Stimulated activated naive CD8-positive, alpha-beta T cell treated with anti-CD3 and anti-CD28 coated beads, Interleukin-15, Interleukin-2, amounts not matched to agents 100 ng/mL and 50 ng/mL, for 24 hours (primary cell): ENCODE measurements around the gene HOXD11.

Experiments used
- H3K27ac Mint-ChIP-seq: one replicate; pipeline ENCODE4 v1.8.0; 2021; ENCODE audit warnings: mild to moderate bottlenecking, mixed read lengths
- H3K27me3 Mint-ChIP-seq: one replicate; pipeline ENCODE4 v1.8.0; 2021; ENCODE audit warnings: mixed read lengths
- H3K36me3 Mint-ChIP-seq: one replicate; pipeline ENCODE4 v1.8.0; 2021; ENCODE audit warnings: low read depth, mixed read lengths
- H3K4me1 Mint-ChIP-seq: one replicate; pipeline ENCODE4 v1.8.0; 2021; ENCODE audit warnings: low read depth, mixed read lengths
- H3K4me3 Mint-ChIP-seq: one replicate; pipeline ENCODE4 v1.8.0; 2021; ENCODE audit warnings: mild to moderate bottlenecking, mixed read lengths
- H3K9me3 Mint-ChIP-seq: one replicate; pipeline ENCODE4 v1.8.0; 2021; ENCODE audit warnings: mixed read lengths

The HOXD11 gene

DNA sequence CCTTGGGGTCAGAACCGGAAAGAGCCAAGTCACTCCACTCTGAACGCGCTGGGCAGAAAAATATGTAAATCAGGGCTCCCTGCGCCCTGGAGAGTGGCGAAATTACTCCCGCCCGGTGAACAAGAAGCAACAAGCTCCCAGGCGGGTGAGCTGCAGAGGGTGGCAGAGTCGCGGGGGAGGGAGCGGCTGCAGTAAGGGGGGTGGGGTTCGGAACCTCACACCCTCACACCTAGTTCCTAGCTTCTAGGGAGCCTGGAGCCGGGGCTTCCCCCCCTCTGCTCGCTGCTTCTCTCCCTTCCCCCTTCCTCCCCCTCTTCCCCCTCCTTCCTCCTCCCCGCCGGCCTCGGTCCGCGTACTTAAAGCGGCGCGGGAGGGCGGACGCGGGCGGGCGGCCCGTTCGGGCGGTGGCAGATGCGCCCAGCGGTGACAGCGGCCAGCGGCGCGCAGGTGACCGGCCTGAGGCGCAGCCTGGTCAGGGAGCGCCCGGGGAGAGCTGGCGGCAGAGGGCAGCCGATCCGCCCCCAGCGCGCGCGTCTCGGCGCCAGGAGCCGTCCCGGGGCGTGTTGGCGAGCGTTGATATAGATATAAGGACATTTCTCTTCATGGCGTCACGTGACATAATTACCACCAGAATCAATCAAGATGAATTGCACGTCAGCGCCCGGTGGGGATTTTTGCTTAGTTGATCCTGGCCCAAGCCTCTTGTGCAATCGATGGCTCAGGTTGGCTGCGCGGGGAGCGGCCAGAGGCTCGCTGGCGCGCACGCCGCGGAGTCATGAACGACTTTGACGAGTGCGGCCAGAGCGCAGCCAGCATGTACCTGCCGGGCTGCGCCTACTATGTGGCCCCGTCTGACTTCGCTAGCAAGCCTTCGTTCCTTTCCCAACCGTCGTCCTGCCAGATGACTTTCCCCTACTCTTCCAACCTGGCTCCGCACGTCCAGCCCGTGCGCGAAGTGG is at the start of gene HOXD11:
TSS of gene HOXD11 (plus strand) at position 700 of the 959 bp plus-strand sequence. CDS start at position 776, 76 bp downstream.
- Mint-ChIP-seq H3K9me3 (peaks cover 6% of the 10 kb centered on the region), H3K27ac (peak within 1 kb of the TSS; percentile 69), H3K4me1 (peaks cover 31% of the 10 kb centered on the region), H3K27me3 (peaks cover 88% of the 10 kb centered on the region), H3K36me3 (peaks cover 9% of the 10 kb centered on the region), H3K4me3 (peak within 1 kb of the TSS; percentile 68)

DNA sequence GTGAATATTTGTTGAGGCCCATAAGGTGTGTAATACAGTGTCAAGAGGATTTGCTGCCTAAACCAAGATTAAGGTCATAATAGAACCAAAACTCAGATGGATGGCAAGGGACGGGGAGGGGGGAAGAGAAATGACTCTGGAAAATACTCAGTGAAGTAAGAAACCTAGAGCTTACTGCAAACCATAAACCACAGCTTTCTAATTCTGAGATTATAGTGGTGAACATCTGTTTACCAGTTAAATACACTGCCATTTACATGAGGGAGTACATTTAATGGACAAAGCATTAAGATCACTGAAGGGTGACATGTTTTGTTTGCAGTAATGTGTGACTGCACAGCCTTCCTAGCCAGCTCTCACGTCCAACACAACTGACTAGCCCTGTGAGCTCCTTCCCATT is 43.1 kb upstream of the HOXD11 start:
- Mint-ChIP-seq H3K27me3 (peaks cover 63% of the 10 kb centered on the region), H3K4me3 (no peak overlapping the region), H3K27ac (no peak overlapping the region), H3K9me3 (no peaks in the 10 kb centered on the region), H3K4me1 (peaks cover 13% of the 10 kb centered on the region), H3K36me3 (no peaks in the 10 kb centered on the region)

DNA sequence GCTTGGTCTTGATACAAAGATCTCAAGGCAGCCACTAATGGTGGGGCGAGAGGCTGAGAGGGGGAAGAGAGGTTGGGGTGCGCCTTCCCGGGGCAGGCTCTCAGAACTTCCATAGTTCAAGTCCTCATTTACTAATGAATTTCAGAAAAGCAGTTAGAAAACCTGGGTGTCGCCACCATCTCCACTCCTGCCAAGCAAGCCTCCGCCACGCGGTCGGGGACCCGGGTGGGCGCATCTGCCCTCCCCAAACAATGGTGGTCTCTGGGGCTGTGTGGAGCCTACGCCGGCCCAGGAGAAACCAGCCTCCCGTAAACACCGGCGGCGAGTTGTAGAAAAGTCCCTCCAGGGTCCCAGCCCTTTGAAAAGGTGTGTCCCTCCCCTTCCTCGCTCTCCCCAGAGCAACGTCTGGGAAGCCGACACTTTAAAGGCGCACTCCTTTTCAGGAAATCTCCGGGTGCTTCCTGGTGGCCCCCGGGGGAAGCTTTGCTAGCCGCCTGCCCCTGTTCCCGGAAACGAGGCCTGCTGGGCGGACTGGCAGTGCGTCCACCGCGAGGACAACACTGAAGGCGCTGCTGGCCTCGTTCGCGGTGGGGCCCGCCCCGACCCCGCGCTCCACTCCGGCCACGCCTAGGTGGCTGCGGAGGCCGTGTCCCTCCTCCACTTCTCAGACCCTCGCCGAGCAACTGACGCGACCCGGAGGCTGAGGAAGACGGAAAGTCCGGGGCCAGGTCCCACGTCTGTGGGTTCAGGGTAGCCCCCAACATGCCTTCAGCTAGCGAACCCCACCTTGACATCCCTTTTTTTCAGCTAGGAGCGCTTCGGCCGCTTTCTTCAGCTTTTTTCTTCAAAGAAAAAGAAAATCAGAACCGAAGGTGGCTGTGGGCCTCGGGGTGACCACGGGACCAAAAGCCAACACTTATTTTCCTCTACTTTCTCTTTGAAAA is 40.2 kb upstream of the HOXD11 start:
- Mint-ChIP-seq H3K27ac (no peak overlapping the region), H3K36me3 (no peaks in the 10 kb centered on the region), H3K27me3 (peaks cover 82% of the 10 kb centered on the region), H3K9me3 (no peaks in the 10 kb centered on the region), H3K4me3 (no peak overlapping the region), H3K4me1 (peaks cover 13% of the 10 kb centered on the region)

DNA sequence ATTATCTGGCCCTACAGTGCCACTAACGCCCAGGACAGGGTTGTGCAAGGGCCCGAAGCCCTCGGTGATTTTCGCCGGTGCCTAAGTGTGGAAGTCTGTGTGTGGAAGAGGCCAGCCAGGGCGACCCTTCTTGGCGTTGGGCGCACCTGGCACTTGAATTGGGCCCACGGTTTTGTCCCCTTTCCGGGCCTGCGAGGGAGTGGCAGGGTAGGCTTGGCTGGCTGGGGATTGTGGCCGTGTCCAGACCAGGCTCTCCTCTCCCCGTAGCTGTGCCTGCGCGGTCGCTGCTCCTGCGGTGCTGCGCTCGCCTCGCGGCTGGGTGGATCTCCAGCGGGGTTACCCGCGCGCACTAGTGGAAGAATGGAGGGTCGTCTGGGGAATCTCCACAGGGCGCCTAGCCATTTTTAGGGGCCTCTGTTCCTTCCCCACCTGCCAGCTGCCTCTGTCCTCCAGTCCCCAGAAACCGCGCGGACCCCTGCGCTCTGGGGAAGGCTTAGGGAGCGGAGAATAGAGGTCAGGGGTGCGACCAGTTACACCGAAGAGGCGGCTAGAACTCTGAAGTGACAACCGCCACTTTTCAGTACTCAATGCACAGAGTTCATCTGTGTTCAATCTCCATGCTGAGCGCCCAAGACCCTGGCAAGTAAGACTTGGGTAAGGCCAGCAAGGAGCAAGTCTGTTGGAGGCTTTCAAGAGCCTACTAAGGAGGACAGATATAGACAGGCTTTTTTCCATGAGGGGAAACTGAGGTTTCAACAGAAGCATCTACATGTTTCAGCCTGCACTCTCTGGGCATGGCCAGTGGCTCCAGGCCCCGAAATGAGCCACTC is 39.3 kb upstream of the HOXD11 start:
- Mint-ChIP-seq H3K9me3 (no peaks in the 10 kb centered on the region), H3K36me3 (no peaks in the 10 kb centered on the region), H3K4me3 (no peak overlapping the region), H3K27ac (no peak overlapping the region), H3K27me3 (peaks cover 83% of the 10 kb centered on the region), H3K4me1 (peaks cover 13% of the 10 kb centered on the region)

DNA sequence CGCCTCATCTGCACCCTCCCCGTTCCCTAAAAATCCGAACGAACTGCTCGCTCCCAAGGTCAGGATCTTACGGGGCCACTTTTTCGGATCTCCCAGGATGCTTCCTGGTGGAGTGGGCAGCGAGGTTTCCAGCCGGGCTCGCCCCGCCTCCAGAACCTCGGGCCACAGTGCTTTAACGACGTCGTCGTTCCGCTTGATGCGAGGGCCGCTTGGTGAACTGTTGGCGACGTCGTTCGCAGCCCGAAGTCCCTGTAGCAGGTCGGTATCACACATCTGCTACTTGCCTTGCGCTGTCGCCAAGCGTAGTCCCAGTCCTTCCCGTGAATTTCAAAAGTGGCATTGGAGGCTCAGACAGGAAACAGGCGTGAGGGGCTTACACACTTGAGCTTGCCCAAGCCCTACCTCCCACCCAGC is 38.7 kb upstream of the HOXD11 start:
- Mint-ChIP-seq H3K4me1 (peaks cover 13% of the 10 kb centered on the region), H3K27me3 (peaks cover 84% of the 10 kb centered on the region), H3K9me3 (no peaks in the 10 kb centered on the region), H3K4me3 (no peak overlapping the region), H3K36me3 (no peaks in the 10 kb centered on the region), H3K27ac (no peak overlapping the region)

DNA sequence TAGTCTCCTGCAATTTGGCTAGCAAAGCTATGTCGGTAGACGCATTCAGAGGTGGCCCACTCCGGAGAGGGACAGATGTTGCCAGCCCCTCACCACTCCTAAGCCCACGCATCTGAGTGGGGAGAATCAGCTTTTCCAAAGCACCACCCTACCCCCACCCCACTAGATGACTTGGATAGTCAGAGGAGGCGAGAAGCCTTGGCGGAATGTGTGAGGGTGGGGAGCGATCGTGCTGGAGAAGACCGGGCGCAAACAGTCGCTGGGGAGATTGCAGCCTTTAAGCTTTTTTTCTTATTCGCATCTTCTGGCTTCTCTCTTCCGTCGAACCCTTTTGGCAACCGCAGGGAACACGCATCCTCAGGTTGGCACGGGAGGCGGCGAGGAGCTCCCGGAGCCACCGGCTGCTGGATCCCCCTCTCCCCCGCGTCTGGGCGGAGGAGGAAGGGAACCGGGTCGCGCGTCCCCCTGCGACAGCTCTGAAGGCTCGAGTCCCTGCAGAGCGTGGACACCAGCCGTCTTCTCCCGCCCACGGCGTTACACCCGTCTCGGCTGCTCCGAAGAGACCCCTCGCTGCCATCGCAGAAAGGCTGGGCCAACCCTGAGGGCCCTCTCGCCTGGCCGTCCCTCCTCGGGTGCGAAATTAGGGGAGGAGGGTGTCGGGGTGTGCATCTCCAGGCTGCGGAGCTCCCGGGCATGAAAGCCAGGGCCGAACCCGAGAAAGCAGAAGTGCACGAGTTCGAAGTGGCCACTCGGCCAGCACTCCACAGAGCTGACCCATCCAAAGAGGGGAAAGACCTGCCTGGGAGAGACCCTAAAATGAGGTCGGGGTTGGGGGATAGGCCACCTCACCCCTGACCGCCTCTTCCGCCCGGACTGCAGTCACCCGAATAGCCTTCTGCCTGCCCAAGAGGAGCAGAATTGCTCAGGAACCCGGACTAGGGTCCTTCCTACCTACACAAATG is 35.5 kb upstream of the HOXD11 start:
- Mint-ChIP-seq H3K36me3 (no peaks in the 10 kb centered on the region), H3K27ac (no peak overlapping the region), H3K9me3 (peaks cover 11% of the 10 kb centered on the region), H3K27me3 (peaks cover 92% of the 10 kb centered on the region), H3K4me3 (no peak overlapping the region), H3K4me1 (peaks cover 9% of the 10 kb centered on the region)

DNA sequence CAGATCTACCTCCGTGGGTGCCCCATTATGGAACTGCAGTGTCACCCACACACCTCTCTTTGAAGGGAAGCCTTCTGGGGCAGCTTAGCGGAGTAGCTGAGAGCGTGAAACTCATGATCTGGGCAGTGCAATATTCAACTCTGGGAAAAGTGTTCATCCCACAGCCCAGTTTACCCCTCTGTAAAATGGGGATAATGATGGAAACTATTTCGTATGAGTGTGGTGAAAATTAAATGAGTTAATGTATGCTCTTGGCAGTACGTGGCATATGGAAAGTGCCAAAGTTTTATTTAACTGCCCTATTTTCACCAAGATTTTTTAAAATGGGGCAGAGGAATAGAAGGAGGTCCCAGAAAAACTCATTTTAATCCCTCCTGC is 34.8 kb upstream of the HOXD11 start:
- no peak overlapping the region for H3K4me3 Mint-ChIP-seq
- H3K36me3 Mint-ChIP-seq = no peaks in the 10 kb centered on the region
- peaks cover 12% of the 10 kb centered on the region for H3K9me3 Mint-ChIP-seq
- H3K27ac Mint-ChIP-seq = no peak overlapping the region
- H3K27me3 Mint-ChIP-seq = peaks cover 94% of the 10 kb centered on the region
- peaks cover 9% of the 10 kb centered on the region for H3K4me1 Mint-ChIP-seq

DNA sequence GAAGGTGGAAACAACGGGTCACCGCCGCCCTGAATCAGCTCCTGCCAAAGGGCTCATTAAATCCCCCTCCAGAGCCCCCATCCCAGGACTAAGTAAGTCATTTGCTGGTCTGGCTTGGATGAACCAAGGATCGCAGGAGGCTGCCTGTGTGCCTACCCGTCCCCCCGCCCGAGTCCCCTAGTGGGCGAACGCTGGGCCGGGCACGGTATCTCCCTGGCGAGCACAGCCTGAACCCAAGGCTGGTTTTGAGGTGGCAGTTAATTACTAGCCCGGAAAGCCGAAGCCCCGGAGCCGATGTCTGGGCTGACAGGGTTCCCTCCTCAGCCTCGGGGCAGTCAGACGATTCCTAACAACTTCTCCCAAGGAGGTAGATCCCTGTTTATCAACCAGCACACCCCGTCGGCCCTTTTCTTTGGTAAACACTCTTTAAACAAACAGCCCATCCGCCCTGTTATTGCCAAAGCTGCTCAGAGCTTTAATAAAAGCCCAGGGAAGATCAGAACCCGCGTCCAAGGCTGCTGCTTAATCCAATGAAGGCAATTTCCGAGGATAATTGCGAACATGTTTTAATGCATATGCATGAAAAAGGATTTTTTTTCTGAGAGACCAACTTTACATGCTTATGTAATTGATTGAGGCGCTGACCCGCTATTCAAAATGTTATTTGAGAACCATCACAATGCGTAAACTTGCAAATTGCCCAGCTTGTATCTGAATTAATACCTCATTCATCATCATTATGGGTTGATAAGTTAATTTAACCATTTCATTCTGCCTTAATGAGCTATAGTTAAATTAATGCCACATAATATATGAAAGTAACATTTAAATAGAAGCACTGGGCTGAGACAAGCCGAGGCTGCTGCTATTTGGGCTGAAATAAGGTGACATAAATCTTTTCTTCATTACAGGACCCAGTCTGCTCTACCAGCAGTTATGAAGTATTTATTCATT is 33.9 kb upstream of the HOXD11 start:
- peaks cover 4% of the 10 kb centered on the region for H3K4me1 Mint-ChIP-seq
- H3K4me3 Mint-ChIP-seq = no peak overlapping the region
- peaks cover 88% of the 10 kb centered on the region for H3K27me3 Mint-ChIP-seq
- H3K27ac Mint-ChIP-seq = no peak overlapping the region
- H3K36me3 Mint-ChIP-seq = peaks cover 1% of the 10 kb centered on the region
- H3K9me3 Mint-ChIP-seq = peaks cover 13% of the 10 kb centered on the region

DNA sequence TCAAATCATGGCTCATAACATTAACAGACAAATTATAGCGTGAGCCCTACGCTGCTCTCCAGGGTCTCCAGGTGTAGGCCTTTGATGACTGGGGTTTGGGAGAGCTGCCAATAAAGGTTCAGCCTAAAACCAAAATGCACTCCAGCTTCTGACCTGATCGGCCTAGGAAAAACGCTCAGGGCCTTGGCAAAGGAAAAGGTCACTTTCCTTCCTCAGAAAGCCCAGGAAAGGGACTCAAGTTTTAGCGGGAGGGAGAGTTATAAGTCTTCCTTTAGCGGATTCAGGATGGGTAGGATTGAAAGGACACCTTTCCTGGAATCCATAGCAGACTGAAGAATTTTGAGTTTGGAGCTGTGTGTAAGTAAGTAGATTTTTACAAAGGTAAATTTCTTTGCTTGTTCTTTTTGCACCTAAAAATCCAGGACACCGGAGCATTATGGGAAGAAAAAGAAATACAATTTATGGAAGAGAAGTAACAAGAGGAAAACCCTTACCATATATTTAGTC is 32.1 kb upstream of the HOXD11 start:
- no peak overlapping the region for H3K27ac Mint-ChIP-seq
- no peak overlapping the region for H3K4me3 Mint-ChIP-seq
- H3K36me3 Mint-ChIP-seq = peaks cover 12% of the 10 kb centered on the region
- peaks cover 20% of the 10 kb centered on the region for H3K9me3 Mint-ChIP-seq
- peaks cover 86% of the 10 kb centered on the region for H3K27me3 Mint-ChIP-seq
- peaks cover 7% of the 10 kb centered on the region for H3K4me1 Mint-ChIP-seq

DNA sequence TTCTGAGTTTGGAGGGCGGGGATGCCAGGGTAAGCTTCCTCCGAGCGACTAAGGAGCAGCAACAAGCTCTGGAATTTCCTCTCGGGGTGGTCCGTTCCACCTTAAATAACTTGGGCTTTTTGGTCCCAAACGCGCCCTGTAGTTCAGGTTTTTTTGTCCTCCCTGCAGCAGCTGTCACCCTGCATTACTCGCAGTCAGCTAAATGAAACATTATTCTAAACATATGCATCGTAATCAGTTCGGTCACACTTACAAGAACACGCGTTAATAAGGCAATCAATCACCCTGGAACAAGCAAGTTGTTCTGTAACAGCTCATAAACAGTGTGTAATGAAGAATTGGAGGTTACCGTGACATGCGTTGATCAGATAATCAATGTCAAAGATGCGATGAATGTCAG is 31.6 kb upstream of the HOXD11 start:
- no peak overlapping the region for H3K4me3 Mint-ChIP-seq
- H3K27ac Mint-ChIP-seq = no peak overlapping the region
- peaks cover 20% of the 10 kb centered on the region for H3K9me3 Mint-ChIP-seq
- peaks cover 12% of the 10 kb centered on the region for H3K36me3 Mint-ChIP-seq
- peaks cover 7% of the 10 kb centered on the region for H3K4me1 Mint-ChIP-seq
- H3K27me3 Mint-ChIP-seq = peaks cover 81% of the 10 kb centered on the region

DNA sequence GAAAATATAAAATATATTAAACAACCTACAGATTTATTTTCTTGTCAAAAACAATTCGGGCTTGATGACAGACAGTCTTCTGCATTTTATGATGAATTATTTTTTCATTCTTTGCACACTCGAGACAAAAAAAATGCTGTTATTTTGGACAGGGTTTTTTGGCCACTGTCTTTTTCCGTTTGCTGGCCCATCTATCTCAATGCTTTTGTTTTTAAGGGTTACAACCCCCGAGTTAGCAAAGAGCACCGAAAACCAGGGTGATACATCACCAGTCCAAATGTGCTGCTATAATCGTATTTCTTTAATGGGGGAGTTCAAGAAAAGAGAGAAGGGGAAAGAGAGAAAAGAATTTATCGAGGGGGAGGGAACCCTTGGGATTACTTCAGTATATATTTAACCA is 31.0 kb upstream of the HOXD11 start:
- H3K4me1 Mint-ChIP-seq = peaks cover 9% of the 10 kb centered on the region
- no peak overlapping the region for H3K4me3 Mint-ChIP-seq
- H3K9me3 Mint-ChIP-seq = peaks cover 21% of the 10 kb centered on the region
- H3K27me3 Mint-ChIP-seq = peaks cover 79% of the 10 kb centered on the region
- H3K27ac Mint-ChIP-seq = no peak overlapping the region
- H3K36me3 Mint-ChIP-seq = peaks cover 14% of the 10 kb centered on the region

DNA sequence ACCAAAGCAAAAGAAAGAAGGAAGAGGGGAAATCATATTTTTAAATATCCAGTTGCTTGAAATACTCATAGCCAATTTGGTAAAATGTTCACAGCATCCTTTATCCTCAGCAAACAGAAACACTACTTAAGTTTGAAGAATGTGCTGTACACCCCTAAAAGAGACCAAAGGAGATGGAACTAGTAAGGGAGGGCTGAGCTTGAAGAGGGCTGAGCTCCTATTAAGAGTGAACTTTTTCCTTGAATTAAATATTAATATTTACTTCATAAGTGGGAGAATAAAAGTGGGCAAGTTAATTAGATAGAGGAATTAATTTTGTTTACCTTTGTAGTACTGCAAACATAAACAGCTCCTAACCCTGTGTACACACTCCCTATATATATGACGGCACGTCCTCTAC is 30.3 kb upstream of the HOXD11 start:
- peaks cover 20% of the 10 kb centered on the region for H3K36me3 Mint-ChIP-seq
- H3K27me3 Mint-ChIP-seq = peaks cover 81% of the 10 kb centered on the region
- peaks cover 15% of the 10 kb centered on the region for H3K4me1 Mint-ChIP-seq
- no peak overlapping the region for H3K4me3 Mint-ChIP-seq
- H3K9me3 Mint-ChIP-seq = peaks cover 24% of the 10 kb centered on the region
- H3K27ac Mint-ChIP-seq = no peak overlapping the region
